ENCODE measurements around the gene GAGE10.

The GAGE10 gene

GRCh38 chrX:49277535-49277830 lies 26.0 kb upstream of the GAGE10 start:
- Histone ChIP-seq H3K4me1 (ENCODE audit: control insufficient read depth in 1 of 2, insufficient read depth in 1 of 2, low read depth in 1 of 2, low read length in 1 of 2) (peaks cover 0 to 7% of the 10 kb centered on the region in 2 experiments), H3K36me3 (no peaks in the 10 kb centered on the region), H3K27me3 (no peaks in the 10 kb centered on the region), H3K27ac (no peak overlapping the region), H3K4me3 (ENCODE audit: low read depth in 1 of 2, low read length in 1 of 2) (no peak overlapping the region), H3K9me3 (no peaks in the 10 kb centered on the region)
- TF ChIP-seq CTCF (IDR thresholded peaks at IDR 0.05), result no peak

GRCh38 chrX:49278081-49278480 lies 25.4 kb upstream of the GAGE10 start:
- peaks cover 0 to 3% of the 10 kb centered on the region in 2 experiments for H3K4me1 ChIP-seq (ENCODE audit: control insufficient read depth in 1 of 2, insufficient read depth in 1 of 2, low read depth in 1 of 2, low read length in 1 of 2)
- no peak overlapping the region for H3K27ac ChIP-seq
- H3K4me3 ChIP-seq (ENCODE audit: low read depth in 1 of 2, low read length in 1 of 2), result no peak overlapping the region
- no peaks in the 10 kb centered on the region for H3K9me3 ChIP-seq
- no peaks in the 10 kb centered on the region for H3K36me3 ChIP-seq
- TF ChIP-seq CTCF (IDR thresholded peaks at IDR 0.05), result no peak
- H3K27me3 ChIP-seq, result no peaks in the 10 kb centered on the region

GRCh38 chrX:49282647-49283011 lies 20.8 kb upstream of the GAGE10 start:
- TF ChIP-seq CTCF (IDR thresholded peaks at IDR 0.05), result no peak
- H3K36me3 ChIP-seq, result peaks cover 5% of the 10 kb centered on the region
- no peaks in the 10 kb centered on the region for H3K9me3 ChIP-seq
- no peaks in the 10 kb centered on the region for H3K4me1 ChIP-seq (ENCODE audit: control insufficient read depth in 1 of 2, insufficient read depth in 1 of 2, low read depth in 1 of 2, low read length in 1 of 2)
- no peak overlapping the region for H3K4me3 ChIP-seq (ENCODE audit: low read depth in 1 of 2, low read length in 1 of 2)
- H3K27me3 ChIP-seq, result no peaks in the 10 kb centered on the region
- H3K27ac ChIP-seq, result no peak overlapping the region

GRCh38 chrX:49284212-49284611 lies 19.2 kb upstream of the GAGE10 start:
- Histone ChIP-seq H3K9me3 (no peaks in the 10 kb centered on the region), H3K27me3 (no peaks in the 10 kb centered on the region), H3K36me3 (peaks cover 5% of the 10 kb centered on the region), H3K4me3 (ENCODE audit: low read depth in 1 of 2, low read length in 1 of 2) (no peak overlapping the region), H3K4me1 (ENCODE audit: control insufficient read depth in 1 of 2, insufficient read depth in 1 of 2, low read depth in 1 of 2, low read length in 1 of 2) (no peaks in the 10 kb centered on the region), H3K27ac (no peak overlapping the region)
- TF ChIP-seq CTCF (IDR thresholded peaks at IDR 0.05), result no peak

- Histone ChIP-seq H3K27me3 (no peaks in the 10 kb centered on the region), H3K27ac (no peak overlapping the region), H3K36me3 (peaks cover 5% of the 10 kb centered on the region), H3K4me3 (ENCODE audit: low read depth in 1 of 2, low read length in 1 of 2) (no peak overlapping the region), H3K4me1 (ENCODE audit: control insufficient read depth in 1 of 2, insufficient read depth in 1 of 2, low read depth in 1 of 2, low read length in 1 of 2) (no peaks in the 10 kb centered on the region), H3K9me3 (no peaks in the 10 kb centered on the region)
- TF ChIP-seq CTCF (IDR thresholded peaks at IDR 0.05), result no peak
Measured at GRCh38 chrX:49286136-49286535, 17.3 kb upstream of the GAGE10 start.

GRCh38 chrX:49286581-49286980 lies 16.9 kb upstream of the GAGE10 start:
- no peak for TF ChIP-seq CTCF (IDR thresholded peaks at IDR 0.05)
- Histone ChIP-seq H3K4me1 (ENCODE audit: control insufficient read depth in 1 of 2, insufficient read depth in 1 of 2, low read depth in 1 of 2, low read length in 1 of 2) (no peaks in the 10 kb centered on the region), H3K36me3 (peaks cover 5% of the 10 kb centered on the region), H3K4me3 (ENCODE audit: low read depth in 1 of 2, low read length in 1 of 2) (no peak overlapping the region), H3K27me3 (no peaks in the 10 kb centered on the region), H3K27ac (no peak overlapping the region), H3K9me3 (no peaks in the 10 kb centered on the region)

All from neutrophil (primary cell).